ENCODE data around the gene ZSWIM2. TPM values are rescaled to one million over a fixed set of nuclear protein-coding genes. Genes with fewer than 3 reads are reported as not detected.

ZSWIM2 gene
- polyA plus RNA-seq, 1 experiment = 0.10 TPM

DNA sequence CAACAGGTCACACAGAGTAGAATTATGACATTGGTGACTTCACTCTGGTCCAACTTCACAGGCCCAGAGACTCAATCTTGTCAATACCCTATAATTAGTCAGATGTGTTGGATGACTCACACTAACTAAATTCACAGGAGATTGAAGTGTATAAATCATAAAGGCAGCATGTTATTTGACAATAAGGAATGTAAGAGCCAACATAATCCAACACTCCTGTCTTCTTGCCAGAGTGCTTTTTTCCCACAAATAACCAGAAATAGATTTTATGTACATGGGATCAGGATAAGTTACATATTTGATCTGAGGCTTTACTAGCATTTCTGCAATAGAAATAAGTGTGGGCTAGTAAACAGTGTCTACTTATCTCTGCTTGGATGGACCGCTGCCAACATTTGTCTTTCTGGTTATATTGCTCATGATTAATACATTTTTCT lies 42.2 kb upstream of the ZSWIM2 start:
- TF ChIP-seq, protein P1, sequence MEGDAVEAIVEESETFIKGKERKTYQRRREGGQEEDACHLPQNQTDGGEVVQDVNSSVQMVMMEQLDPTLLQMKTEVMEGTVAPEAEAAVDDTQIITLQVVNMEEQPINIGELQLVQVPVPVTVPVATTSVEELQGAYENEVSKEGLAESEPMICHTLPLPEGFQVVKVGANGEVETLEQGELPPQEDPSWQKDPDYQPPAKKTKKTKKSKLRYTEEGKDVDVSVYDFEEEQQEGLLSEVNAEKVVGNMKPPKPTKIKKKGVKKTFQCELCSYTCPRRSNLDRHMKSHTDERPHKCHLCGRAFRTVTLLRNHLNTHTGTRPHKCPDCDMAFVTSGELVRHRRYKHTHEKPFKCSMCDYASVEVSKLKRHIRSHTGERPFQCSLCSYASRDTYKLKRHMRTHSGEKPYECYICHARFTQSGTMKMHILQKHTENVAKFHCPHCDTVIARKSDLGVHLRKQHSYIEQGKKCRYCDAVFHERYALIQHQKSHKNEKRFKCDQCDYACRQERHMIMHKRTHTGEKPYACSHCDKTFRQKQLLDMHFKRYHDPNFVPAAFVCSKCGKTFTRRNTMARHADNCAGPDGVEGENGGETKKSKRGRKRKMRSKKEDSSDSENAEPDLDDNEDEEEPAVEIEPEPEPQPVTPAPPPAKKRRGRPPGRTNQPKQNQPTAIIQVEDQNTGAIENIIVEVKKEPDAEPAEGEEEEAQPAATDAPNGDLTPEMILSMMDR (IDR thresholded peaks at IDR 0.05; ENCODE audit: low read depth, low read length) = no peak
- Histone ChIP-seq H3K4me3 (ENCODE audit: low read depth, low read length) (no peak overlapping the region), H3K9me3 (ENCODE audit: control insufficient read depth, insufficient read depth, low read length) (no peaks in the 10 kb centered on the region), H3K27me3 (ENCODE audit: control insufficient read depth, insufficient read depth, low read length) (no peaks in the 10 kb centered on the region), H3K27ac (ENCODE audit: low read depth, low read length) (no peak overlapping the region)
- ChIA-PET CTCF (no interaction called here), POLR2A (no interaction called here)
- DNase-seq (ENCODE audit: low read depth, low spot score) = no peak

DNA sequence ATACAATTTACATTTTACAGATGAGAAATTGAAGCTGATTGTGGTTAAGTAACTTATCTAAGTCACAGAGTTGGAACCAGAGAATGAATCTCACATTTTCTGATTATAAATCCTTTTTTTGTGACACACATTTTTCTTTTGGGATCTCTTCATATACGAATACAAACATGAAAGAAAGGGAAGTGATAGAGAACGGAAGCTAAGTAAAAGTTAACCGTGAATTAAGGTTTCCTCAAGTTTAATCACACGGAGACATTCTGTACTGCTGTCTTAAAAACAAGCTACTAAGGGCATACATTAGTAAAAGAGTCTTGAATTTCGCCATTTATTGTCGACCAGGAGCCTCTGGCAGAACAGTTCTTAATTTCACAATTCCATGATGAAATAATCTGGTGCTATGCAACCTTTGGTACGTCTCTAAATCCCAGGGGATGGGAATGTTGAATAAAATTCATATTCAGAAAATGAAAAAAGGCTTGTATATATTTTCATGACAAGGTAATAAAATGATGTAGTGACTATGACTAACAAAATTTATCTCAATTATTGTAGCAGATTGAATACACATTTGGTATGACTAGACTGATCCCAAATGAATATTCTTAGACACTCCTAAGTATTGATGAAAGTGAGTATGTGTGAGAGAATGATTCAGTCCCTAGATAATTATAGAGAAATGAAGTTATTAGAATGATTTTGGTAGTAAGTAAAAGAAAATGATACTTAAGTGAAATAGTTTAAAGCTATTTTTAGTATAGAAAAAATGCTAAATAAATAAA lies 40.3 kb upstream of the ZSWIM2 start:
- no peaks in the 10 kb centered on the region for H3K9me3 ChIP-seq (ENCODE audit: control insufficient read depth, insufficient read depth, low read length)
- CTCF ChIA-PET = interaction anchor here (1.5 kb wide), 1 partner anchor 14 kb away, joined by 6 read pairs; no protein-coding TSS in a partner anchor
- TF ChIP-seq, protein P1 (IDR thresholded peaks at IDR 0.05; ENCODE audit: low read depth, low read length) = no peak
- no peak overlapping the region for H3K27ac ChIP-seq (ENCODE audit: low read depth, low read length)
- POLR2A ChIA-PET = no interaction called here
- no peak for DNase-seq (ENCODE audit: low read depth, low spot score)
- no peaks in the 10 kb centered on the region for H3K27me3 ChIP-seq (ENCODE audit: control insufficient read depth, insufficient read depth, low read length)
- no peak overlapping the region for H3K4me3 ChIP-seq (ENCODE audit: low read depth, low read length)

DNA sequence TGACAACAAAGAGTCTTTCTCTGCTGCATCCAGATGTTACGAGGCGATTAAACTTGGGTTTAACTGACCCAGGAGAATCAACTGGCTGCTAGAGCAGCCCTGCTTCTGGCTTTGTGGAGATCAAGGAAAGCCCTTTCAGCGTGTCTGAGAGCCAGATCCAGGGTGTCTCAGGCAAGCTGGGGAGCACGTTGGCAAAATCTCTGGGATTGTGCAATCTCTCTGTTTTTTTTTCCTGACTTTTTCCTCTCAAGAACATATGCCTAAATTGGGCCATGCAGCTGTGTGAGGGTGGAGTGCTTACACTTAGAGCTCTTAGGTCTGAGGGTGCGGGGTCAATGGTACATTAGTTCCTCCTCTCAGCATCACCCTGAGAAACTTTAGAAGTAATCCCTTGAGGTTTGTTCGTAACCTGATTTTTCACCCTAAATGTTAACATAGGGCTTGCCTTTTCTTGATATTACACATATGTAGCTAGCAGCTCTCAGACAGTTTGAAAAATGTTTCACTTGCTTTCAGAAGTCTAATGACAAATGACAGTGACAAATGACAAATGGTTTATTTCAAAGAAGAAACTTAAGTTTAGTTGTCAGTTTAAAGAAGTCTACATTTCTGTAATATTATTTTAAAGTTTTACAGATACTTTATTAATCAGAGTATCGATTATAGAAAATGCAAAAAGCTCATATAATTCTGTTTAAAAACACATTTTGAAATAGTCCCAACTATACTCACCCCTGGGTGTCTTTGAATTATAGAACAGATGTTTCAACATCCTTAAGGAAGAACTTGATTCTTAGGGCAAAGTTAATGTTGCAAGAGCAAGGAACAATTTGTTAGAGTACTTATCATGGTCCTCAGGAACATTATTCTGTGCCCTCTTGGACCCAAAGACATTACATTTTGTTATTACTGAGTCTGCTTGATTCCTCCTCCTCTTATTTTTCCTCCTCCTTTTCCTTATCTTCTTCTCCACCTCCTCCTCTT lies 38.4 kb upstream of the ZSWIM2 start:
- Histone ChIP-seq H3K4me3 (ENCODE audit: low read depth, low read length) (no peak overlapping the region), H3K27ac (ENCODE audit: low read depth, low read length) (no peak overlapping the region), H3K27me3 (ENCODE audit: control insufficient read depth, insufficient read depth, low read length) (no peaks in the 10 kb centered on the region), H3K9me3 (ENCODE audit: control insufficient read depth, insufficient read depth, low read length) (no peaks in the 10 kb centered on the region)
- DNase-seq (ENCODE audit: low read depth, low spot score) = no peak
- ChIA-PET POLR2A (no interaction called here), CTCF (interaction anchor here (0.5 to 1.4 kb wide), 3 partner anchors 15 to 696 kb away, joined by 3 to 5 read pairs (median 3); no protein-coding TSS in a partner anchor)
- TF ChIP-seq, protein P1 (IDR thresholded peaks at IDR 0.05; ENCODE audit: low read depth, low read length) = no peak

DNA sequence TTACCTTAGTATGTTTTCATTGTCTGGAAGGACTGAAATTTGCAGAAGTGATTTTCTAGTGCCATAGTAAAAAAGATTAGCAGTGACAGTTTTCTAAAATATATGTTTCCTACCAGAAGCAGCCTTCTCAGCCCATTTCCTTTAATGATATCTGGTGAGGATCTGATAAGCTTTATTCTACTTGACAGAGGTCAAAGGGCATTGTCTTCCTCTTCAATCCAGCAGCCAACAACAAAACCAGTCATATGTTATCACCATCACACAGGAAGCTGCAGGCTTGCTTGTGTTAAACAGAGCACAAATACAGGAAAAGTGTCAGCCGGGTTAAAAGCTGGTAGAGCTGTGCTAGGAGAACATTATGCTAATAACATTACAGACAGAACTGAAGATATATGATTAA lies 35.6 kb upstream of the ZSWIM2 start:
- Histone ChIP-seq H3K27me3 (ENCODE audit: control insufficient read depth, insufficient read depth, low read length) (no peaks in the 10 kb centered on the region), H3K4me3 (ENCODE audit: low read depth, low read length) (no peak overlapping the region), H3K27ac (ENCODE audit: low read depth, low read length) (no peak overlapping the region), H3K9me3 (ENCODE audit: control insufficient read depth, insufficient read depth, low read length) (no peaks in the 10 kb centered on the region)
- CTCF ChIA-PET = no interaction called here
- POLR2A ChIA-PET = no interaction called here
- DNase-seq (ENCODE audit: low read depth, low spot score) = no peak
- TF ChIP-seq, protein P1 (IDR thresholded peaks at IDR 0.05; ENCODE audit: low read depth, low read length) = no peak
